GM12878 (cell line): ENCODE results near the gene TXLNB. TPM values are rescaled to one million over a fixed set of nuclear protein-coding genes. Genes with fewer than 3 reads are reported as not detected.

Source experiments
- ATAC-seq: fragments of 200-7000 bp; cut with Tn5 transposase; 3 replicates; pipeline ENCODE4 v1.9.1; 2020; ENCODE audit warnings: mild to moderate bottlenecking, moderate library complexity
- BruUV-seq: library from RNA; stranded (reverse); fragments of 400-500 nt; replicated peaks from 2 replicates; lab custom pipeline; 2021; lab: Mats Ljungman, UMichigan
- CTCF ChIA-PET: fragments of 300-600 bp; sonication (Branson Sonifier 250); formaldehyde crosslinking; extraction: SDS; loops from one replicate; lab custom pipeline; 2021; ENCODE audit warnings: inconsistent platforms; lab: Yijun Ruan, JAX
- POLR2A ChIA-PET: fragments of 350-600 bp; formaldehyde crosslinking; extraction: SDS; loops from one replicate; lab custom pipeline; 2021; ENCODE audit warnings: inconsistent platforms; lab: Charles Lee
- RAD21 ChIA-PET: fragments of 300-600 bp; sonication (Branson Sonifier 250); formaldehyde crosslinking; loops from one replicate; lab custom pipeline; 2023; ENCODE audit warnings: antibody characterized with exemption; ENCODE audit not compliant: unreplicated experiment; lab: Charles Lee
- SMC1A ChIA-PET: fragments of 300-600 bp; sonication (Branson Sonifier 250); formaldehyde crosslinking; loops from one replicate; lab custom pipeline; 2023; ENCODE audit not compliant: unreplicated experiment, uncharacterized antibody; lab: Charles Lee
- DNase-seq: peaks from one replicate; pipeline ENCODE4 v3.0.0-alpha.2; 2011; ENCODE audit warnings: low read depth, low spot score
- FAIRE-seq: peaks from 3 replicates; lab custom pipeline; 2011; peaks lifted over from hg19 to GRCh38; lab: Jason Lieb, UNC
- H2AFZ ChIP-seq: 2 replicates; pipeline ENCODE4 v1.6.0; 2011; ENCODE audit warnings: low read depth, low read length, control low read depth; ENCODE audit not compliant: control insufficient read depth
- H3K27ac ChIP-seq: 2 replicates; pipeline ENCODE4 v1.5.1; 2011; ENCODE audit warnings: control low read depth; ENCODE audit not compliant: control insufficient read depth, insufficient read depth
- H3K27me3 ChIP-seq, 2 experiments: replicated peaks in 1 of 2; 2 replicates each; pipeline versions ENCODE4 v1.6.0 to v1.6.1; 2011; ENCODE audit warnings: low read length in 1 of 2; ENCODE audit not compliant: control insufficient read depth in 2 of 2, insufficient read depth in 2 of 2
- H3K36me3 ChIP-seq, 2 experiments: 2 replicates each; pipeline ENCODE4 v1.5.1; 2011; ENCODE audit warnings: low read length in 1 of 2; ENCODE audit not compliant: control insufficient read depth in 2 of 2, insufficient read depth in 2 of 2
- H3K4me1 ChIP-seq: 2 replicates; pipeline ENCODE4 v1.6.1; 2011; ENCODE audit warnings: mild to moderate bottlenecking, low read length, moderate library complexity, mixed read lengths; ENCODE audit not compliant: control insufficient read depth, insufficient read depth
- H3K4me2 ChIP-seq: 2 replicates; pipeline ENCODE4 v1.6.0; 2011; ENCODE audit warnings: control low read depth; ENCODE audit not compliant: control insufficient read depth, insufficient read depth
- H3K4me3 ChIP-seq: fragments of 200-600 bp; sonication (generic); 2 replicates; pipeline ENCODE4 v1.5.1; 2016
- H3K79me2 ChIP-seq: 2 replicates; pipeline ENCODE4 v1.6.0; 2011; ENCODE audit warnings: low read length; ENCODE audit not compliant: control insufficient read depth, insufficient read depth
- H3K9ac ChIP-seq: 2 replicates; pipeline ENCODE4 v1.8.0; 2011; ENCODE audit warnings: low read length, control low read depth, mixed read lengths; ENCODE audit not compliant: control insufficient read depth, insufficient read depth
- H3K9me3 ChIP-seq: replicated peaks from 3 replicates; pipeline ENCODE4 v1.5.1; 2011; ENCODE audit warnings: mild to moderate bottlenecking, low read length; ENCODE audit not compliant: control insufficient read depth, insufficient read depth
- H4K20me1 ChIP-seq: 2 replicates; pipeline ENCODE4 v1.6.0; 2011; ENCODE audit not compliant: control insufficient read depth, insufficient read depth
- BHLHE40 ChIP-seq, 2 experiments: fragments of 450-650 bp in 1 of 2; IDR thresholded peaks; 2 replicates each; pipeline ENCODE4 v1.6.1; 2011 to 2017; ENCODE audit warnings: low read depth in 2 of 2, borderline replicate concordance in 1 of 2, improper control_type of control experiment in 1 of 2, low read length in 1 of 2, mild to moderate bottlenecking in 1 of 2
- IRF4 ChIP-seq: IDR thresholded peaks from 2 replicates; pipeline ENCODE4 v1.6.1; 2011; ENCODE audit warnings: low read depth, low read length
- JUND ChIP-seq: IDR thresholded peaks from 2 replicates; pipeline ENCODE4 v1.6.1; 2012; ENCODE audit warnings: low read depth, mild to moderate bottlenecking, low read length, improper control_type of control experiment, moderate library complexity
- KLF5 ChIP-seq: fragments of 450-650 bp; IDR thresholded peaks from 2 replicates; pipeline ENCODE4 v1.6.1; 2014; ENCODE audit warnings: mild to moderate bottlenecking; ENCODE audit not compliant: partially characterized antibody
- PAX5 ChIP-seq: IDR thresholded peaks from 2 replicates; pipeline ENCODE4 v1.6.1; 2011; ENCODE audit warnings: low read depth, low read length, borderline replicate concordance
- PAX8 ChIP-seq: fragments of 450-650 bp; IDR thresholded peaks from 2 replicates; pipeline ENCODE4 v1.6.1; 2017; ENCODE audit warnings: mild to moderate bottlenecking, moderate library complexity
- POU2F2 ChIP-seq: IDR thresholded peaks from 3 replicates; pipeline ENCODE4 v1.6.1; 2011; ENCODE audit warnings: low read depth, mild to moderate bottlenecking, low read length, borderline replicate concordance
- PRDM15 ChIP-seq: fragments of 450-650 bp; formaldehyde crosslinking; IDR thresholded peaks from 2 replicates; pipeline ENCODE4 v1.4.0; 2020; ENCODE audit warnings: mild to moderate bottlenecking, moderate library complexity
- RAD21 ChIP-seq: IDR thresholded peaks from 2 replicates; pipeline ENCODE4 v1.6.1; 2011; ENCODE audit warnings: mild to moderate bottlenecking, low read depth, low read length, moderate library complexity; ENCODE audit not compliant: insufficient read depth
- STAT3 ChIP-seq: IDR thresholded peaks from 2 replicates; pipeline ENCODE4 v1.6.1; 2011; ENCODE audit warnings: low read depth, low read length, improper control_type of control experiment
- YY1 ChIP-seq: IDR thresholded peaks from 2 replicates; pipeline ENCODE4 v1.6.1; 2011; ENCODE audit warnings: low read depth, mild to moderate bottlenecking, low read length
- ZBTB40 ChIP-seq: fragments of 450-650 bp; IDR thresholded peaks from 2 replicates; pipeline ENCODE4 v1.6.1; 2016; ENCODE audit warnings: mild to moderate bottlenecking, moderate library complexity, borderline replicate concordance
- ZNF207 ChIP-seq: fragments of 450-650 bp; IDR thresholded peaks from 2 replicates; pipeline ENCODE4 v1.6.1; 2014; ENCODE audit warnings: antibody characterized with exemption, mild to moderate bottlenecking, borderline replicate concordance
- WGBS: methylation state at CpG from one replicate; pipeline ENCODE4 v1.1.6; 2016; ENCODE audit warnings: low lambda C conversion rate; ENCODE audit not compliant: insufficient replicate concordance, insufficient coverage; ENCODE audit errors: missing lambda C conversion rate; 5-methylcytosine and 5-hydroxymethylcytosine counted together
- in situ Hi-C: fragments of 300-500 bp; cut with MboI; formaldehyde crosslinking; loops from 9 replicates; pipeline ENCODE4 v1.14.3; 2018; ENCODE audit warnings: mixed read lengths
- intact Hi-C: fragments of 100-400 bp; cut with micrococcal nuclease; formaldehyde crosslinking; loops from one replicate; pipeline ENCODE4 v1.14.2; 2022; ENCODE audit not compliant: unreplicated experiment
- polyA plus RNA-seq, 11 experiments: library from polyadenylated mRNA; depleted of rRNA in 4 of 11; unstranded in 6 of 11; stranded (reverse) in 5 of 11; fragments of >200 nt; fragmentation: Nextera tagmentation in 4 of 11; fragmentation: Illumina TruSeq in 1 of 11; extraction: Ambion mirVana in 4 of 11; extraction: Trizol in 1 of 11; gene quantifications; 1 replicate in 1 of 11; 2 replicates in 10 of 11; pipeline versions ENCODE4 v1.2.1 to v1.2.3, GENCODE V29; 2011 to 2016; ENCODE audit warnings: inconsistent platforms in 2 of 11, missing spikeins in 2 of 11, low read depth in 1 of 11
- total RNA-seq, 4 experiments: library from RNA; depleted of rRNA in 3 of 4; stranded (reverse); fragments of >200 nt in 3 of 4; fragmentation: Illumina TruSeq in 1 of 4; extraction: Trizol in 1 of 4; gene quantifications; 2 replicates each; pipeline versions ENCODE4 v1.2.1 to v1.2.3, GENCODE V29; 2013 to 2021

Gene TXLNB
- total and polyA plus RNA-seq, 10 of the 15 experiments (the other 5 are each of a cell fraction or from before 2014, with no cell fraction given): 0.07 to 1.3 (median 0.22) TPM; not detected in 1

- POLR2A ChIA-PET: interaction anchor here (1.0 to 1.5 kb wide), 3 partner anchors 9 to 62 kb away, joined by 3 to 4 read pairs (median 3); no protein-coding TSS in a partner anchor
- no peaks in the 10 kb centered on the region for H3K79me2 ChIP-seq
- RAD21 ChIA-PET: interaction anchor here (0.8 to 1.6 kb wide), 4 partner anchors 14 to 42 kb away, joined by 3 to 5 read pairs (median 4); no protein-coding TSS in a partner anchor
- no peaks in the 10 kb centered on the region for H3K36me3 ChIP-seq
- H3K27me3 ChIP-seq: no peaks in the 10 kb centered on the region
- H3K4me1 ChIP-seq: peaks cover 29% of the 10 kb centered on the region
- H3K4me3 ChIP-seq: no peak overlapping the region
- no peaks in the 10 kb centered on the region for H4K20me1 ChIP-seq
- no peak overlapping the region for H2AFZ ChIP-seq
- H3K4me2 ChIP-seq: no peak overlapping the region
- DNase-seq (no peak), FAIRE-seq (no peak), ATAC-seq (0 out of 3 replicates have a peak, but pooled peaks have one; percentile 5)
- SMC1A ChIA-PET: interaction anchor here (0.8 to 9.5 kb wide), 9 partner anchors 9 to 108 kb away, joined by 3 to 71 read pairs (median 6); no protein-coding TSS in a partner anchor
- no peak overlapping the region for H3K9ac ChIP-seq
- no peaks in the 10 kb centered on the region; the same call in 2 of the 3 replicates for H3K9me3 ChIP-seq
- no peak overlapping the region for H3K27ac ChIP-seq
- BruUV-seq: no TSS peak
- intact Hi-C loops: no loop called here
- in situ Hi-C loops: no loop called here
- CTCF ChIA-PET: interaction anchor here (1.3 to 1.6 kb wide), 2 partner anchors 30 to 37 kb away, joined by 3 to 5 read pairs; no protein-coding TSS in a partner anchor
- 52% methylated on average over 2 of the region's 2 CpGs for WGBS
- TF ChIP-seq ZNF207: no peak
- TF ChIP-seq BHLHE40 (IDR thresholded peaks at IDR 0.05; ENCODE audit: borderline replicate concordance in 1 of 2, low read depth in 2 of 2, low read length in 1 of 2): no peak
- TF ChIP-seq IRF4: no peak
- TF ChIP-seq YY1: no peak
- no peak for TF ChIP-seq PAX8
- TF ChIP-seq PRDM15: no peak
- no peak for TF ChIP-seq KLF5
- TF ChIP-seq RAD21: 0 out of 2 replicates have a peak, but pooled peaks have one; percentile 9
- no peak for TF ChIP-seq ZBTB40
- peak; percentile 91 for TF ChIP-seq PAX5
- TF ChIP-seq POU2F2: no peak
- TF ChIP-seq STAT3: no peak
- TF ChIP-seq JUND: no peak
Observed at GRCh38 chr6:139287868-139288267, 3.9 kb downstream of the TXLNB start.
